H1 (cell line): ENCODE data around the gene FOXK1. TPM values are rescaled to one million over a fixed set of nuclear protein-coding genes. Genes with fewer than 3 reads are reported as not detected.

Source experiments
- CTCF ChIA-PET: fragments of 300-600 bp; sonication (Branson Sonifier 250); formaldehyde crosslinking; loops from one replicate; lab custom pipeline; 2021; ENCODE audit not compliant: partially characterized antibody; lab: Charles Lee
- POLR2A ChIA-PET: fragments of 300-600 bp; sonication (Branson Sonifier 250); formaldehyde crosslinking; loops from one replicate; lab custom pipeline; 2021; ENCODE audit warnings: inconsistent platforms; ENCODE audit not compliant: partially characterized antibody; lab: Charles Lee
- DNase-seq, 2 experiments: peaks; one replicate each; pipeline versions ENCODE4 v3.0.0 to v3.0.0-alpha.2; 2010 to 2022; ENCODE audit warnings: low spot score in 2 of 2, low read depth in 1 of 2, mixed read lengths in 1 of 2
- FAIRE-seq: peaks from 2 replicates; lab custom pipeline; 2011; peaks lifted over from hg19 to GRCh38; lab: Jason Lieb, UNC
- H2AFZ ChIP-seq: 2 replicates; pipeline ENCODE4 v1.8.1; 2012; ENCODE audit warnings: low read length, inconsistent platforms
- H2AK5ac ChIP-seq: 2 replicates; pipeline ENCODE4 v1.6.1; 2013; ENCODE audit warnings: low read depth, low read length
- H2BK120ac ChIP-seq: replicated peaks from 2 replicates; pipeline ENCODE3; 2013; ENCODE audit warnings: low read depth, low read length, inconsistent platforms
- H2BK12ac ChIP-seq: 2 replicates; pipeline ENCODE4 v1.6.1; 2013; ENCODE audit warnings: low read depth, low read length
- H2BK15ac ChIP-seq: 2 replicates; pipeline ENCODE4 v1.6.1; 2013; ENCODE audit warnings: low read length
- H2BK20ac ChIP-seq: 2 replicates; pipeline ENCODE4 v1.6.1; 2013; ENCODE audit warnings: low read length
- H2BK5ac ChIP-seq: 2 replicates; pipeline ENCODE4 v1.6.1; 2013; ENCODE audit warnings: low read depth, low read length
- H3K14ac ChIP-seq: 2 replicates; pipeline ENCODE4 v1.6.1; 2013; ENCODE audit warnings: inconsistent platforms; ENCODE audit not compliant: insufficient read length
- H3K18ac ChIP-seq: 2 replicates; pipeline ENCODE4 v1.6.1; 2013; ENCODE audit warnings: low read length; ENCODE audit errors: extremely low read depth
- H3K23ac ChIP-seq: 2 replicates; pipeline ENCODE4 v1.6.1; 2013; ENCODE audit warnings: inconsistent platforms; ENCODE audit not compliant: insufficient read length
- H3K23me2 ChIP-seq: 2 replicates; pipeline ENCODE4 v1.6.1; 2013; ENCODE audit warnings: low read depth, low read length
- H3K27ac ChIP-seq: 2 replicates; pipeline ENCODE4 v1.6.1; 2011; ENCODE audit warnings: low read depth, low read length, inconsistent platforms
- H3K27me3 ChIP-seq, 4 experiments: replicated peaks in 1 of 4; 1 replicate in 1 of 4; 2 replicates in 3 of 4; pipeline versions ENCODE4 v1.6.1 to v1.8.1; 2011 to 2013; ENCODE audit warnings: low read length in 3 of 4, mild to moderate bottlenecking in 3 of 4, inconsistent platforms in 2 of 4, mixed read lengths in 2 of 4, moderate library complexity in 1 of 4; ENCODE audit not compliant: control insufficient read depth in 3 of 4, insufficient read depth in 3 of 4; ENCODE audit errors: extremely low read depth in 1 of 4
- H3K36me3 ChIP-seq, 4 experiments: 2 replicates each; pipeline versions ENCODE4 v1.6.1 to v1.8.1; 2011 to 2013; ENCODE audit warnings: mild to moderate bottlenecking in 4 of 4, low read length in 3 of 4, moderate library complexity in 2 of 4, control low read depth in 1 of 4, inconsistent platforms in 1 of 4; ENCODE audit not compliant: insufficient read depth in 4 of 4, control insufficient read depth in 2 of 4
- H3K4ac ChIP-seq: replicated peaks from 2 replicates; pipeline ENCODE3; 2013; ENCODE audit warnings: low read length, low read depth, mixed read lengths, inconsistent platforms; ENCODE audit not compliant: insufficient read length
- H3K4me1 ChIP-seq, 4 experiments: replicated peaks in 1 of 4; 1 replicate in 1 of 4; 2 replicates in 3 of 4; pipeline versions ENCODE4 v1.6.1 to v1.8.1; 2011 to 2013; ENCODE audit warnings: low read length in 3 of 4, inconsistent platforms in 2 of 4, mixed read lengths in 1 of 4; ENCODE audit not compliant: insufficient read depth in 4 of 4, control insufficient read depth in 3 of 4
- H3K4me2 ChIP-seq, 2 experiments: 2 replicates each; pipeline versions ENCODE4 v1.6.1 to v1.8.1; 2011 to 2013; ENCODE audit warnings: low read depth in 2 of 2, low read length in 2 of 2, control low read depth in 1 of 2, inconsistent platforms in 1 of 2, mild to moderate bottlenecking in 1 of 2; ENCODE audit not compliant: insufficient read depth in 1 of 2
- H3K4me3 ChIP-seq, 4 experiments: fragments of 200-600, 300-600 bp in 1 of 4; sonication (generic), shearing (Covaris generic), sonication (Bioruptor Twin) in 1 of 4; 2 replicates each; pipeline versions ENCODE4 v1.5.1 to v1.8.1; 2011 to 2016; ENCODE audit warnings: low read length in 4 of 4, low read depth in 3 of 4, control low read depth in 2 of 4, inconsistent platforms in 2 of 4, mild to moderate bottlenecking in 2 of 4, mixed read lengths in 1 of 4, moderate library complexity in 1 of 4; ENCODE audit not compliant: insufficient read depth in 2 of 4; ENCODE audit errors: extremely low read depth in 1 of 4
- H3K56ac ChIP-seq: replicated peaks from 2 replicates; pipeline ENCODE3; 2013; ENCODE audit warnings: low read depth, mild to moderate bottlenecking, mixed read lengths, low read length, inconsistent platforms; ENCODE audit not compliant: insufficient read length
- H3K79me1 ChIP-seq: 2 replicates; pipeline ENCODE4 v1.6.1; 2013; ENCODE audit warnings: low read depth, low read length, control low read depth
- H3K79me2 ChIP-seq, 2 experiments: 2 replicates each; pipeline versions ENCODE4 v1.6.1 to v1.8.1; 2012 to 2013; ENCODE audit warnings: low read length in 2 of 2, mild to moderate bottlenecking in 2 of 2, inconsistent platforms in 1 of 2; ENCODE audit not compliant: insufficient read depth in 2 of 2, control insufficient read depth in 1 of 2
- H3K9ac ChIP-seq, 4 experiments: replicated peaks in 1 of 4; 1 replicate in 1 of 4; 2 replicates in 3 of 4; pipeline versions ENCODE4 v1.6.1 to v1.8.1; 2011 to 2013; ENCODE audit warnings: low read depth in 3 of 4, low read length in 3 of 4, control low read depth in 2 of 4, mild to moderate bottlenecking in 2 of 4, moderate library complexity in 2 of 4, inconsistent platforms in 1 of 4; ENCODE audit errors: extremely low read depth in 1 of 4
- H3K9me3 ChIP-seq, 2 experiments: 2 replicates each; pipeline versions ENCODE4 v1.6.1 to v1.8.1; 2012 to 2013; ENCODE audit warnings: mild to moderate bottlenecking in 2 of 2, moderate library complexity in 2 of 2, control low read depth in 1 of 2, inconsistent platforms in 1 of 2, low read depth in 1 of 2, low read length in 1 of 2, mixed read lengths in 1 of 2; ENCODE audit not compliant: insufficient read depth in 2 of 2
- H4K20me1 ChIP-seq, 2 experiments: replicated peaks in 1 of 2; 2 replicates each; pipeline versions ENCODE3 to v1.8.1; 2011 to 2013; ENCODE audit warnings: inconsistent platforms in 2 of 2, low read length in 2 of 2, mild to moderate bottlenecking in 1 of 2; ENCODE audit not compliant: insufficient read depth in 2 of 2, control insufficient read depth in 1 of 2
- H4K5ac ChIP-seq: 2 replicates; pipeline ENCODE4 v1.6.1; 2013; ENCODE audit warnings: low read length, low read depth, mixed read lengths, inconsistent platforms; ENCODE audit not compliant: insufficient read length
- H4K8ac ChIP-seq: 2 replicates; pipeline ENCODE4 v1.8.0; 2013; ENCODE audit warnings: mild to moderate bottlenecking, moderate library complexity, low read length, inconsistent platforms; ENCODE audit not compliant: insufficient read depth; ENCODE audit errors: extremely low read depth
- H4K91ac ChIP-seq: replicated peaks from 2 replicates; pipeline ENCODE3; 2013; ENCODE audit warnings: low read length, mixed read lengths, inconsistent platforms; ENCODE audit not compliant: insufficient read length
- BRCA1 ChIP-seq: IDR thresholded peaks from 2 replicates; pipeline ENCODE4 v1.6.1; 2012; ENCODE audit warnings: low read depth, low read length, improper control_type of control experiment
- EGR1 ChIP-seq: IDR thresholded peaks from 2 replicates; pipeline ENCODE4 v1.6.1; 2011; ENCODE audit warnings: low read depth, low read length, borderline replicate concordance
- GTF2F1 ChIP-seq: IDR thresholded peaks from 2 replicates; pipeline ENCODE4 v1.6.1; 2012; ENCODE audit warnings: low read depth, low read length, improper control_type of control experiment, borderline replicate concordance
- RAD21 ChIP-seq, 2 experiments: IDR thresholded peaks in 1 of 2; conservative IDR thresholded peaks in 1 of 2; 2 replicates each; pipeline ENCODE4 v1.6.1; 2011; ENCODE audit warnings: low read depth in 2 of 2, low read length in 2 of 2, improper control_type of control experiment in 1 of 2, inconsistent platforms in 1 of 2, mild to moderate bottlenecking in 1 of 2, moderate library complexity in 1 of 2
- RBBP5 ChIP-seq: IDR thresholded peaks from 2 replicates; pipeline ENCODE4 v1.7.1; 2012; ENCODE audit warnings: low read depth, mild to moderate bottlenecking, inconsistent platforms, low read length, moderate library complexity, borderline replicate concordance
- SIX5 ChIP-seq: IDR thresholded peaks from 2 replicates; pipeline ENCODE4 v1.6.1; 2011; ENCODE audit warnings: mild to moderate bottlenecking, low read depth, low read length
- TAF7 ChIP-seq: optimal IDR thresholded peaks from 2 replicates; pipeline ENCODE3; 2011; ENCODE audit warnings: low read depth, mild to moderate bottlenecking, inconsistent platforms, low read length, moderate library complexity, borderline replicate concordance
- WGBS, 2 experiments: shearing (Covaris generic) in 1 of 2; methylation state at CpG; one replicate each; pipeline versions ENCODE4 v1.1.6 to v1.1.7; 2013 to 2015; ENCODE audit warnings: low lambda C conversion rate in 2 of 2, mixed read lengths in 2 of 2, inconsistent platforms in 1 of 2, low coverage in 1 of 2, missing lambda C conversion rate in 1 of 2; ENCODE audit not compliant: insufficient replicate concordance in 2 of 2, insufficient coverage in 1 of 2, insufficient read length in 1 of 2; ENCODE audit errors: extremely low coverage in 1 of 2, missing lambda C conversion rate in 1 of 2; 5-methylcytosine and 5-hydroxymethylcytosine counted together
- polyA plus RNA-seq, 7 experiments: library from polyadenylated mRNA; depleted of rRNA in 3 of 7; stranded (reverse) in 5 of 7; unstranded in 2 of 7; fragments of >200 nt in 5 of 7; fragments of 200-250 nt in 2 of 7; gene quantifications; 1 replicate in 5 of 7; 2 replicates in 1 of 7; 4 replicates in 1 of 7; pipeline versions ENCODE4 v1.2.1 to v1.2.3, GENCODE V29; 2011 to 2013; ENCODE audit warnings: missing spikeins in 2 of 7, mixed read lengths in 2 of 7
- total RNA-seq: library from RNA; stranded (reverse); fragmentation: NEBNext Ultra II Directional; extraction: Animal tissue kit (Norgen Biotek cat#: 25700); gene quantifications from 2 replicates; pipeline ENCODE4 v1.2.1, GENCODE V29; 2021
- TF ChIP-seq, protein P1 (sequence below): IDR thresholded peaks from 2 replicates; pipeline ENCODE4 v1.6.1; 2011; ENCODE audit warnings: low read depth, mild to moderate bottlenecking, low read length; ENCODE audit not compliant: insufficient read depth
- TF ChIP-seq, protein P2 (sequence below), 3 experiments: IDR thresholded peaks; 1 replicate in 2 of 3; 2 replicates in 1 of 3; pipeline versions ENCODE4 v1.5.1 to v1.6.1; 2011; ENCODE audit warnings: low read length in 3 of 3, mild to moderate bottlenecking in 3 of 3, inconsistent platforms in 2 of 3, low read depth in 1 of 3, moderate library complexity in 1 of 3; ENCODE audit not compliant: insufficient read depth in 1 of 3; ENCODE audit errors: control extremely low read depth in 1 of 3
- TF ChIP-seq, protein P3 (sequence below): IDR thresholded peaks from 2 replicates; pipeline ENCODE4 v1.6.1; 2012; ENCODE audit warnings: inconsistent platforms

The FOXK1 gene
- total and polyA plus RNA-seq, 2 of the 8 experiments (the other 6 are each of a cell fraction or from before 2014, with no cell fraction given): 2.0 to 8.5 TPM

DNA sequence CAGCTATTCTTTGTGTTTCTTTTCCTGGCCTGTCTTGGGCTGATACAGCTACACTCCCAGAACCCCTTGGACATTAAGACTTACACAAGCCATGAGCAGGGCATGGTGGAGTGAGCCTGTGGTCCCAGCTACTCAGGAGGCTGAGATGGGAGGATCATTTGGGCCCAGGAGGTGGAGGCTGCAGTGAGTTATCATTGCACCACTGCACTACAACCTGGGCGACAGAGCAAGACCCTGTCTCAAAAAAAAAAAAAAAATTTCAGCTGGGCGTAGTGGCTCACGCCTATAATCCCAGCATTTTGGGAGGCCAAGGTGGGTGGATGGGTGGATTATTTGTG is 13.6 kb upstream of the FOXK1 start:
- Histone ChIP-seq H4K20me1 (no peaks in the 10 kb centered on the region), H2AFZ (no peak overlapping the region), H2BK15ac (no peak overlapping the region), H3K23me2 (no peaks in the 10 kb centered on the region), H3K27ac (no peak overlapping the region), H3K56ac (no peak overlapping the region), H3K9me3 (peaks cover 28 to 46% of the 10 kb centered on the region in 2 experiments; a peak in 3 of 4 replicates), H3K4ac (no peak overlapping the region), H3K79me1 (no peaks in the 10 kb centered on the region), H2BK120ac (no peak overlapping the region), H3K79me2 (no peaks in the 10 kb centered on the region), H3K14ac (no peak overlapping the region), H2AK5ac (no peak overlapping the region), H3K27me3 (peaks cover 0 to 2% (median under 1%) of the 10 kb centered on the region in 4 experiments; a peak in 1 of 7 replicates), H3K4me2 (no peak overlapping the region), H4K8ac (no peak overlapping the region), H3K4me3 (no peak overlapping the region), H4K5ac (no peak overlapping the region), H2BK5ac (no peak overlapping the region), H3K36me3 (no peaks in the 10 kb centered on the region), H2BK12ac (no peak overlapping the region), H3K4me1 (no peaks in the 10 kb centered on the region; a peak in 1 of 7 replicates), H2BK20ac (no peak overlapping the region), H4K91ac (no peak overlapping the region), H3K9ac (no peak overlapping the region), H3K23ac (no peak overlapping the region), H3K18ac (no peak overlapping the region)
- WGBS, 2 experiments: 92% methylated on average over 2 of the region's 3 CpGs; no CpG with 5 or more reads in 1 of the 2 experiments
- TF ChIP-seq RAD21 (IDR thresholded peaks at IDR 0.05 in 1 of 2, conservative IDR thresholded peaks at IDR 0.05 in 1 of 2; ENCODE audit: low read depth in 2 of 2, low read length in 2 of 2) (no peak), EGR1 (no peak), GTF2F1 (no peak), SIX5 (no peak), BRCA1 (no peak), RBBP5 (no peak), TAF7 (no peak)
- TF ChIP-seq, protein P1, sequence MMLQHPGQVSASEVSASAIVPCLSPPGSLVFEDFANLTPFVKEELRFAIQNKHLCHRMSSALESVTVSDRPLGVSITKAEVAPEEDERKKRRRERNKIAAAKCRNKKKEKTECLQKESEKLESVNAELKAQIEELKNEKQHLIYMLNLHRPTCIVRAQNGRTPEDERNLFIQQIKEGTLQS: no peak
- TF ChIP-seq, protein P2, sequence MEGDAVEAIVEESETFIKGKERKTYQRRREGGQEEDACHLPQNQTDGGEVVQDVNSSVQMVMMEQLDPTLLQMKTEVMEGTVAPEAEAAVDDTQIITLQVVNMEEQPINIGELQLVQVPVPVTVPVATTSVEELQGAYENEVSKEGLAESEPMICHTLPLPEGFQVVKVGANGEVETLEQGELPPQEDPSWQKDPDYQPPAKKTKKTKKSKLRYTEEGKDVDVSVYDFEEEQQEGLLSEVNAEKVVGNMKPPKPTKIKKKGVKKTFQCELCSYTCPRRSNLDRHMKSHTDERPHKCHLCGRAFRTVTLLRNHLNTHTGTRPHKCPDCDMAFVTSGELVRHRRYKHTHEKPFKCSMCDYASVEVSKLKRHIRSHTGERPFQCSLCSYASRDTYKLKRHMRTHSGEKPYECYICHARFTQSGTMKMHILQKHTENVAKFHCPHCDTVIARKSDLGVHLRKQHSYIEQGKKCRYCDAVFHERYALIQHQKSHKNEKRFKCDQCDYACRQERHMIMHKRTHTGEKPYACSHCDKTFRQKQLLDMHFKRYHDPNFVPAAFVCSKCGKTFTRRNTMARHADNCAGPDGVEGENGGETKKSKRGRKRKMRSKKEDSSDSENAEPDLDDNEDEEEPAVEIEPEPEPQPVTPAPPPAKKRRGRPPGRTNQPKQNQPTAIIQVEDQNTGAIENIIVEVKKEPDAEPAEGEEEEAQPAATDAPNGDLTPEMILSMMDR (IDR thresholded peaks at IDR 0.05; ENCODE audit: control extremely low read depth in 1 of 3, insufficient read depth in 1 of 3, low read depth in 1 of 3, low read length in 3 of 3): no peak
- TF ChIP-seq, protein P3, sequence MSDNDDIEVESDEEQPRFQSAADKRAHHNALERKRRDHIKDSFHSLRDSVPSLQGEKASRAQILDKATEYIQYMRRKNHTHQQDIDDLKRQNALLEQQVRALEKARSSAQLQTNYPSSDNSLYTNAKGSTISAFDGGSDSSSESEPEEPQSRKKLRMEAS: no peak
- FAIRE-seq (no peak), DNase-seq (no peak)
- ChIA-PET CTCF (interaction anchor here (0.7 kb wide), 1 partner anchor 1158 kb away, joined by 3 read pairs; no protein-coding TSS in a partner anchor), POLR2A (interaction anchor here (1.1 kb wide), 1 partner anchor 27 kb away, joined by 3 read pairs; no protein-coding TSS in a partner anchor)
